GM12865 (cell line): Measurements from ENCODE around the gene TRAPPC3.

Experiments used
- DNase-seq: peaks from one replicate; pipeline ENCODE4 v3.0.0; 2010; ENCODE audit warnings: low read depth
- H3K4me3 ChIP-seq: 2 replicates; pipeline ENCODE4 v1.5.1; 2011; ENCODE audit warnings: mild to moderate bottlenecking, low read depth, low read length, control low read depth
- TF ChIP-seq, protein P1 (sequence below): IDR thresholded peaks from 2 replicates; pipeline ENCODE4 v1.5.1; 2011; ENCODE audit warnings: low read length, control low read depth, low read depth, inconsistent platforms; ENCODE audit not compliant: insufficient read depth; ENCODE audit errors: missing control alignments

The TRAPPC3 gene

GRCh38 chr1:36172017-36172747, 22.9 kb upstream of the TRAPPC3 start:
- no peak overlapping the region for H3K4me3 ChIP-seq
- DNase-seq: no peak
- TF ChIP-seq, protein P1, sequence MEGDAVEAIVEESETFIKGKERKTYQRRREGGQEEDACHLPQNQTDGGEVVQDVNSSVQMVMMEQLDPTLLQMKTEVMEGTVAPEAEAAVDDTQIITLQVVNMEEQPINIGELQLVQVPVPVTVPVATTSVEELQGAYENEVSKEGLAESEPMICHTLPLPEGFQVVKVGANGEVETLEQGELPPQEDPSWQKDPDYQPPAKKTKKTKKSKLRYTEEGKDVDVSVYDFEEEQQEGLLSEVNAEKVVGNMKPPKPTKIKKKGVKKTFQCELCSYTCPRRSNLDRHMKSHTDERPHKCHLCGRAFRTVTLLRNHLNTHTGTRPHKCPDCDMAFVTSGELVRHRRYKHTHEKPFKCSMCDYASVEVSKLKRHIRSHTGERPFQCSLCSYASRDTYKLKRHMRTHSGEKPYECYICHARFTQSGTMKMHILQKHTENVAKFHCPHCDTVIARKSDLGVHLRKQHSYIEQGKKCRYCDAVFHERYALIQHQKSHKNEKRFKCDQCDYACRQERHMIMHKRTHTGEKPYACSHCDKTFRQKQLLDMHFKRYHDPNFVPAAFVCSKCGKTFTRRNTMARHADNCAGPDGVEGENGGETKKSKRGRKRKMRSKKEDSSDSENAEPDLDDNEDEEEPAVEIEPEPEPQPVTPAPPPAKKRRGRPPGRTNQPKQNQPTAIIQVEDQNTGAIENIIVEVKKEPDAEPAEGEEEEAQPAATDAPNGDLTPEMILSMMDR: no peak

- no peak overlapping the region for H3K4me3 ChIP-seq
- TF ChIP-seq, protein P1: no peak
- no peak for DNase-seq
These were observed 21.5 kb upstream of the TRAPPC3 start for GRCh38 chr1:36170643-36171412.

DNA sequence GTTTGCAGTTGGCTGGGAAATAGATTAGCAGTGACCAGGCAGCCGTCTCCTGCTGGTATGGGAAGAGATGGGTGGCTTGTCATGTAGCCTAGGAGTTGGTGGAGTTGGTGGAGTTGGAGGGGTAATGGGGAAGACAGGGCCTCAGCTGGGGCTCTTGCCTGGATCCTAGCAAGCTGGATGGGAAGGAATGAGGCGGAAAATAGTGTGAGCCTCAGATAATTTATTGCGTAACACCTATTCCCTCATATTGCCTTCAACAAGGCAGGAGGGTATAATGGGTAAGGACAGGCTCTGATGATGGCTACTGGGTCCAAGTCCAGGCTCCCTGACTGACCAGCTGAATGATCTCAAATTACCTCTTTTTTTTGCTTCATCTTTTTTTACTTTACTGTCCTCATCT, 19.2 kb upstream of the TRAPPC3 start:
- no peak overlapping the region for H3K4me3 ChIP-seq
- no peak for DNase-seq
- TF ChIP-seq, protein P1: no peak

- TF ChIP-seq, protein P1: no peak
- no peak for DNase-seq
- H3K4me3 ChIP-seq: no peak overlapping the region
These were observed 17.9 kb upstream of the TRAPPC3 start for GRCh38 chr1:36166938-36167905.

- DNase-seq: no peak
- no peak overlapping the region for H3K4me3 ChIP-seq
- TF ChIP-seq, protein P1: no peak
These were observed 16.9 kb upstream of the TRAPPC3 start for GRCh38 chr1:36166136-36166535.

DNA sequence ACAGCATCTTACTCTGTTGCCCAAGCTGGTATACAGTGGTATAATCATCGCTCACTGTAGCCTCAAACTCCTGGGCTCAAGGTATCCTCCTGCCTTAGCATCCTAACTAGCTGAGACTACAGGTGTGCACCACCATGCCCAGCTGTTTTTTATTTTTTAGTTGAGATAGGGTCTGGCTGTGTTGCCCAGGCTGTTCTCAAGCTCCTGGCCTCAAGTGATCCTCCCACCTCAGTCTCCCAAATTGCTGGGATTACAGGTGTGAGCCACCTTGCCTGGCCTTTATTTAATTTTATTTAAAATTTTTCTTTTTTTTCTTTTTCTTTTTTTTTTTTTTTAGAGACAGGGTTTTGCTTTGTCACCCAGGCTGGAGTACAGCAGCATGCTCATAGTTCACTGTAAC, 15.9 kb upstream of the TRAPPC3 start:
- H3K4me3 ChIP-seq: no peak overlapping the region
- no peak for DNase-seq
- TF ChIP-seq, protein P1: no peak
